Neural progenitor cell (in vitro differentiated cells): ENCODE results near the gene SLC49A4. TPM values are rescaled to one million over a fixed set of nuclear protein-coding genes. Genes with fewer than 3 reads are reported as not detected.

ENCODE experiments used
- DNase-seq: peaks from one replicate; pipeline ENCODE4 v3.0.0-alpha.2; 2016; ENCODE audit warnings: low spot score
- H2AFZ ChIP-seq: fragments of 200-600 bp; sonication (generic); replicated peaks from 2 replicates; pipeline ENCODE4 v1.6.1; 2016; ENCODE audit warnings: antibody characterized with exemption
- H3F3A ChIP-seq: fragments of 200-600 bp; sonication (generic); 2 replicates; pipeline ENCODE4 v1.6.1; 2016; ENCODE audit warnings: antibody characterized with exemption, low read depth
- H3K27ac ChIP-seq: fragments of 200-600 bp; sonication (generic); 2 replicates; pipeline ENCODE4 v1.5.1; 2016; ENCODE audit warnings: mild to moderate bottlenecking
- H3K27me3 ChIP-seq: fragments of 200-600 bp; sonication (generic); 2 replicates; pipeline ENCODE4 v1.6.1; 2016; ENCODE audit warnings: mild to moderate bottlenecking, moderate library complexity
- H3K36me3 ChIP-seq: fragments of 200-600 bp; sonication (generic); 2 replicates; pipeline ENCODE4 v1.5.1; 2016
- H3K4me1 ChIP-seq: fragments of 200-600 bp; sonication (generic); 2 replicates; pipeline ENCODE4 v1.6.1; 2016; ENCODE audit warnings: mixed run types
- H3K4me2 ChIP-seq: fragments of 200-600 bp; sonication (generic); 2 replicates; pipeline ENCODE4 v1.6.1; 2016
- H3K4me3 ChIP-seq: fragments of 200-600 bp; sonication (generic); 2 replicates; pipeline ENCODE4 v1.5.1; 2016
- H3K79me2 ChIP-seq: fragments of 200-600 bp; sonication (generic); 2 replicates; pipeline ENCODE4 v1.6.1; 2016; ENCODE audit warnings: low read depth
- H3K9ac ChIP-seq: fragments of 200-600 bp; sonication (generic); 2 replicates; pipeline ENCODE4 v1.6.1; 2016
- H3K9me3 ChIP-seq: fragments of 200-600 bp; sonication (generic); 2 replicates; pipeline ENCODE4 v1.5.1; 2016; ENCODE audit warnings: low read depth
- H4K20me1 ChIP-seq: fragments of 200-600 bp; sonication (generic); 2 replicates; pipeline ENCODE4 v1.6.1; 2016; ENCODE audit warnings: low read depth
- H3K27ac Mint-ChIP-seq: 3 replicates; pipeline ENCODE4 v1.8.0; 2021; ENCODE audit warnings: mixed read lengths
- H3K27me3 Mint-ChIP-seq: 2 replicates; pipeline ENCODE4 v1.8.0; 2022; ENCODE audit warnings: low read depth, mild to moderate bottlenecking, inconsistent platforms, moderate library complexity, mixed read lengths; ENCODE audit not compliant: insufficient read depth
- H3K36me3 Mint-ChIP-seq: 3 replicates; pipeline ENCODE4 v1.8.0; 2021; ENCODE audit warnings: mixed read lengths
- H3K4me1 Mint-ChIP-seq: 3 replicates; pipeline ENCODE4 v1.8.0; 2021; ENCODE audit warnings: mixed read lengths
- H3K4me3 Mint-ChIP-seq: 3 replicates; pipeline ENCODE4 v1.8.0; 2021; ENCODE audit warnings: mild to moderate bottlenecking, moderate library complexity, mixed read lengths
- H3K9me3 Mint-ChIP-seq: 3 replicates; pipeline ENCODE4 v1.8.0; 2020; ENCODE audit warnings: mixed read lengths
- CTCF ChIP-seq: fragments of 200-600 bp; sonication (generic); IDR thresholded peaks from 2 replicates; pipeline ENCODE4 v1.5.1; 2017; ENCODE audit warnings: antibody characterized with exemption, mild to moderate bottlenecking
- EZH2 ChIP-seq: fragments of 200-600 bp; sonication (generic); IDR thresholded peaks from 2 replicates; pipeline ENCODE4 v1.6.1; 2017; ENCODE audit warnings: antibody characterized with exemption, mild to moderate bottlenecking, moderate library complexity
- EZH2phosphoT487 ChIP-seq: fragments of 200-600 bp; sonication (generic); IDR thresholded peaks from 2 replicates; pipeline ENCODE4 v1.6.1; 2017; ENCODE audit warnings: antibody characterized with exemption
- total RNA-seq: library from RNA; depleted of rRNA; stranded (reverse); fragments of >200 nt; gene quantifications from 2 replicates; pipeline ENCODE4 v1.2.3, GENCODE V29; 2015; ENCODE audit warnings: low replicate concordance

The SLC49A4 gene
- total RNA-seq, 1 donor from 2014 or later = 21.6 TPM

- H3K27ac Mint-ChIP-seq = no peak overlapping the region
- H3K4me2 ChIP-seq = no peak overlapping the region
- no peak overlapping the region for H3K9ac ChIP-seq
- peaks cover 1% of the 10 kb centered on the region for H3K36me3 ChIP-seq
- H3F3A ChIP-seq = peaks cover 20% of the 10 kb centered on the region
- H3K4me1 Mint-ChIP-seq = peaks cover 12% of the 10 kb centered on the region
- H3K27ac ChIP-seq = no peak overlapping the region
- H3K9me3 ChIP-seq = no peaks in the 10 kb centered on the region
- H3K79me2 ChIP-seq = no peaks in the 10 kb centered on the region
- H3K27me3 ChIP-seq = no peaks in the 10 kb centered on the region
- no peak for TF ChIP-seq CTCF
- DNase-seq = no peak
- no peak overlapping the region for H3K4me3 Mint-ChIP-seq
- no peak overlapping the region for H2AFZ ChIP-seq
- no peak overlapping the region for H3K4me3 ChIP-seq
- peaks cover 3% of the 10 kb centered on the region for H3K36me3 Mint-ChIP-seq
- H4K20me1 ChIP-seq = peaks cover 4% of the 10 kb centered on the region
- no peaks in the 10 kb centered on the region for H3K9me3 Mint-ChIP-seq
- H3K4me1 ChIP-seq = peaks cover 13% of the 10 kb centered on the region
- peaks cover 5% of the 10 kb centered on the region for H3K27me3 Mint-ChIP-seq
Observed at GRCh38 chr3:122758877-122759560, 35.9 kb upstream of the SLC49A4 start.

GRCh38 chr3:122760453-122761271 is 34.2 kb upstream of the SLC49A4 start:
- peaks cover 4% of the 10 kb centered on the region for H3K27me3 Mint-ChIP-seq
- Histone ChIP-seq H3F3A (peaks cover 20% of the 10 kb centered on the region), H3K9me3 (no peaks in the 10 kb centered on the region), H3K4me2 (peak overlapping the region; percentile 31), H3K4me3 (no peak overlapping the region), H3K27me3 (no peaks in the 10 kb centered on the region), H3K36me3 (no peaks in the 10 kb centered on the region), H3K4me1 (peaks cover 13% of the 10 kb centered on the region), H2AFZ (no peak overlapping the region), H3K79me2 (no peaks in the 10 kb centered on the region), H3K9ac (no peak overlapping the region), H3K27ac (peak overlapping the region; percentile 73), H4K20me1 (peaks cover 4% of the 10 kb centered on the region)
- H3K4me3 Mint-ChIP-seq = no peak overlapping the region
- peaks cover 12% of the 10 kb centered on the region for H3K4me1 Mint-ChIP-seq
- H3K27ac Mint-ChIP-seq = peak overlapping the region; percentile 43
- no peaks in the 10 kb centered on the region for H3K9me3 Mint-ChIP-seq
- no peaks in the 10 kb centered on the region for H3K36me3 Mint-ChIP-seq
- TF ChIP-seq CTCF = no peak
- no peak for TF ChIP-seq EZH2phosphoT487
- no peak for TF ChIP-seq EZH2
- DNase-seq = peak; percentile 69

GRCh38 chr3:122766430-122766829 is 28.4 kb upstream of the SLC49A4 start:
- no peak overlapping the region for H3K4me3 ChIP-seq

More at GRCh38 chr3:122766430-122766829, 28.4 kb upstream of the SLC49A4 start:
- no peak overlapping the region for H3K27ac ChIP-seq
- no peak for TF ChIP-seq EZH2
- no peak for TF ChIP-seq EZH2phosphoT487
- TF ChIP-seq CTCF = no peak
- no peaks in the 10 kb centered on the region for H3K4me1 Mint-ChIP-seq
- no peak overlapping the region for H3K4me3 Mint-ChIP-seq
- peaks cover 2% of the 10 kb centered on the region for H3K36me3 Mint-ChIP-seq
- peaks cover 14% of the 10 kb centered on the region for H3F3A ChIP-seq
- no peaks in the 10 kb centered on the region for H3K36me3 ChIP-seq
- H4K20me1 ChIP-seq = no peaks in the 10 kb centered on the region
- no peaks in the 10 kb centered on the region for H3K79me2 ChIP-seq
- no peak overlapping the region for H3K4me2 ChIP-seq
- H3K9ac ChIP-seq = no peak overlapping the region
- no peaks in the 10 kb centered on the region for H3K27me3 ChIP-seq
- no peak for DNase-seq
- no peak overlapping the region for H2AFZ ChIP-seq
- H3K27ac Mint-ChIP-seq = no peak overlapping the region
- no peaks in the 10 kb centered on the region for H3K9me3 ChIP-seq
- H3K9me3 Mint-ChIP-seq = no peaks in the 10 kb centered on the region
- H3K27me3 Mint-ChIP-seq = peaks cover 2% of the 10 kb centered on the region
- H3K4me1 ChIP-seq = peaks cover 1% of the 10 kb centered on the region
